SU-DHL-6 (cell line): ENCODE measurements around the gene CANT1.

Source experiments
- H2AFZ ChIP-seq: fragments of 200-600 bp; sonication (generic); 2 replicates; pipeline ENCODE4 v1.6.1; 2014; ENCODE audit warnings: low read depth, mild to moderate bottlenecking, moderate library complexity, mixed read lengths, antibody characterized with exemption, low read length; ENCODE audit not compliant: severe bottlenecking
- H3F3A ChIP-seq: fragments of 200-600 bp; shearing (Covaris generic); 2 replicates; pipeline ENCODE4 v1.6.0; 2016; ENCODE audit warnings: antibody characterized with exemption, mild to moderate bottlenecking; ENCODE audit not compliant: insufficient read depth
- H3K27ac ChIP-seq: fragments of 200-600 bp; sonication (generic); 2 replicates; pipeline ENCODE4 v1.5.1; 2016; ENCODE audit warnings: low read depth, mild to moderate bottlenecking, low read length, moderate library complexity, mixed read lengths
- H3K27me3 ChIP-seq: fragments of 200-600 bp; sonication (generic), shearing (Covaris generic); 2 replicates; pipeline ENCODE4 v1.6.0; 2014; ENCODE audit warnings: mild to moderate bottlenecking, low read length
- H3K36me3 ChIP-seq: fragments of 200-600 bp; sonication (generic); 2 replicates; pipeline ENCODE4 v1.6.1; 2014; ENCODE audit warnings: mild to moderate bottlenecking, low read length, mixed read lengths
- H3K4me2 ChIP-seq: fragments of 300-600, 200-600 bp; shearing (Covaris generic), sonication (generic); 2 replicates; pipeline ENCODE4 v1.6.0; 2014; ENCODE audit warnings: low read length, low read depth, mild to moderate bottlenecking; ENCODE audit not compliant: poor library complexity, severe bottlenecking
- H3K4me3 ChIP-seq: fragments of 200-600 bp; sonication (generic); 2 replicates; pipeline ENCODE4 v1.5.1; 2014; ENCODE audit warnings: antibody characterized with exemption, low read length, mild to moderate bottlenecking, mixed read lengths; ENCODE audit not compliant: insufficient read depth, poor library complexity, severe bottlenecking
- H3K79me2 ChIP-seq: fragments of 200-600 bp; sonication (generic); 2 replicates; pipeline ENCODE4 v1.6.1; 2014; ENCODE audit warnings: mild to moderate bottlenecking, low read length, moderate library complexity; ENCODE audit not compliant: insufficient read depth
- H3K9ac ChIP-seq: fragments of 200-600 bp; sonication (generic); 2 replicates; pipeline ENCODE4 v1.7.0; 2014; ENCODE audit warnings: mild to moderate bottlenecking, low read length
- H3K9me2 ChIP-seq: fragments of 200-600 bp; sonication (generic); replicated peaks from 2 replicates; pipeline ENCODE4 v1.6.1; 2014; ENCODE audit warnings: low read length; ENCODE audit not compliant: insufficient read depth
- H3K9me3 ChIP-seq: fragments of 200-600 bp; sonication (generic); 2 replicates; pipeline ENCODE4 v1.6.1; 2014; ENCODE audit warnings: low read length, mixed read lengths; ENCODE audit not compliant: insufficient read depth
- H4K20me1 ChIP-seq: fragments of 200-600 bp; sonication (generic); 2 replicates; pipeline ENCODE4 v1.6.1; 2014; ENCODE audit warnings: low read depth, mild to moderate bottlenecking, antibody characterized with exemption, low read length, moderate library complexity, mixed read lengths
- EZH2phosphoT487 ChIP-seq: fragments of 200-600 bp; sonication (generic), shearing (Covaris generic); conservative IDR thresholded peaks from 2 replicates; pipeline ENCODE4 v1.6.1; 2018; ENCODE audit warnings: mild to moderate bottlenecking, antibody characterized with exemption, low read length, moderate library complexity, mixed read lengths
- TF ChIP-seq, protein P1 (sequence below): fragments of 200-600 bp; sonication (generic); IDR thresholded peaks from one replicate; pipeline ENCODE4 v1.5.1; 2017; ENCODE audit warnings: antibody characterized with exemption, mild to moderate bottlenecking, low read length, moderate library complexity; ENCODE audit not compliant: insufficient read depth, poor library complexity, severe bottlenecking

The CANT1 gene

GRCh38 chr17:78993981-78994671 is 15.4 kb downstream of the CANT1 start:
- H3K27me3 ChIP-seq: no peaks in the 10 kb centered on the region
- H3K27ac ChIP-seq: no peak overlapping the region
- no peaks in the 10 kb centered on the region for H3K9me2 ChIP-seq
- H3K4me3 ChIP-seq: no peak overlapping the region
- H3K9ac ChIP-seq: no peak overlapping the region
- TF ChIP-seq EZH2phosphoT487: no peak
- TF ChIP-seq, protein P1, sequence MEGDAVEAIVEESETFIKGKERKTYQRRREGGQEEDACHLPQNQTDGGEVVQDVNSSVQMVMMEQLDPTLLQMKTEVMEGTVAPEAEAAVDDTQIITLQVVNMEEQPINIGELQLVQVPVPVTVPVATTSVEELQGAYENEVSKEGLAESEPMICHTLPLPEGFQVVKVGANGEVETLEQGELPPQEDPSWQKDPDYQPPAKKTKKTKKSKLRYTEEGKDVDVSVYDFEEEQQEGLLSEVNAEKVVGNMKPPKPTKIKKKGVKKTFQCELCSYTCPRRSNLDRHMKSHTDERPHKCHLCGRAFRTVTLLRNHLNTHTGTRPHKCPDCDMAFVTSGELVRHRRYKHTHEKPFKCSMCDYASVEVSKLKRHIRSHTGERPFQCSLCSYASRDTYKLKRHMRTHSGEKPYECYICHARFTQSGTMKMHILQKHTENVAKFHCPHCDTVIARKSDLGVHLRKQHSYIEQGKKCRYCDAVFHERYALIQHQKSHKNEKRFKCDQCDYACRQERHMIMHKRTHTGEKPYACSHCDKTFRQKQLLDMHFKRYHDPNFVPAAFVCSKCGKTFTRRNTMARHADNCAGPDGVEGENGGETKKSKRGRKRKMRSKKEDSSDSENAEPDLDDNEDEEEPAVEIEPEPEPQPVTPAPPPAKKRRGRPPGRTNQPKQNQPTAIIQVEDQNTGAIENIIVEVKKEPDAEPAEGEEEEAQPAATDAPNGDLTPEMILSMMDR: no peak
- no peaks in the 10 kb centered on the region; the same call in 1 of the 2 replicates for H3K36me3 ChIP-seq
- no peaks in the 10 kb centered on the region for H3F3A ChIP-seq
- no peak overlapping the region for H3K4me2 ChIP-seq
- 0 out of 2 replicates have a peak, but pooled peaks cover 3% of the 10 kb centered on the region for H3K79me2 ChIP-seq
- H2AFZ ChIP-seq: no peak overlapping the region
- no peaks in the 10 kb centered on the region for H4K20me1 ChIP-seq
- H3K9me3 ChIP-seq: no peaks in the 10 kb centered on the region

- TF ChIP-seq, protein P1: peak; percentile 53
- no peak for TF ChIP-seq EZH2phosphoT487
- no peaks in the 10 kb centered on the region for H4K20me1 ChIP-seq
- H3K79me2 ChIP-seq: no peaks in the 10 kb centered on the region
- H3K4me2 ChIP-seq: no peak overlapping the region
- no peaks in the 10 kb centered on the region; the same call in 1 of the 2 replicates for H3K36me3 ChIP-seq
- H3K9ac ChIP-seq: no peak overlapping the region
- H3F3A ChIP-seq: no peaks in the 10 kb centered on the region
- H3K27me3 ChIP-seq: no peaks in the 10 kb centered on the region
- H3K9me2 ChIP-seq: no peaks in the 10 kb centered on the region
- no peak overlapping the region for H3K27ac ChIP-seq
- no peak overlapping the region for H2AFZ ChIP-seq
- H3K9me3 ChIP-seq: no peaks in the 10 kb centered on the region
- no peak overlapping the region for H3K4me3 ChIP-seq
These were observed 16.2 kb downstream of the CANT1 start for GRCh38 chr17:78993241-78993956.

DNA sequence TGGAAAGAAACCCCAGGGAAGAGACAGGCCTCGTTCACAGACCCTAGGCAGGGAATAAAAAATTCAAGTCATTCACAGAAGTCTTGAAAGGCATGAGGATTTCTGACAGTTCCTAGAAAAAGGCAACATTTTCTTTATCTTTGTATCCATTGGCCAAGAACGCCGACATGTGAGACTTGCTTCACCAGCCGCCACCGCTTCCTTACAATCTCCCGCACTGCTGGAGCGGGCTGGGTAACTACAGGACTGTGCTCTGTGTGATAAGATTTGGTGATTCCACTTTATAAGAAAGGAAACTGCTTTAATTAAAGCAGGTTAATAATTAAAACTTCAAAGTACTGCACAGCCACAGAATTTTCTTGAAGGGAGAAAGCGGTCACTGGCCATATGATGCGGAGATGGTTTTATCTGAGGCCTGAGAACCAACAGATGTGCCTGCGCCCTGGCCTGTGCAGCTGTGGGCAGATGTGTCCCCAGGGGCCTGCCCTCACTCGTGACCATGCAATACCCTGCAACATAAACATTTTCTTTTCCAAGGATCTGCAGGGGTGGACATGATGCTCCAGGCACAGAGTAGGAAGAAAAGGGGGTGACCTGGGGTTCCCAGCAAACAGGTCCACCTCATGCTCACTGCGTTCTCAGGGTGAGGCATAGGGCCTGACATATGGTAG is 16.9 kb downstream of the CANT1 start:
- Histone ChIP-seq H2AFZ (no peak overlapping the region), H3K9ac (no peak overlapping the region), H3K4me3 (no peak overlapping the region), H3K36me3 (no peaks in the 10 kb centered on the region; the same call in 1 of the 2 replicates), H3K27me3 (no peaks in the 10 kb centered on the region), H3K9me3 (no peaks in the 10 kb centered on the region), H4K20me1 (no peaks in the 10 kb centered on the region), H3K4me2 (no peak overlapping the region), H3K79me2 (no peaks in the 10 kb centered on the region), H3K9me2 (no peaks in the 10 kb centered on the region), H3F3A (no peaks in the 10 kb centered on the region), H3K27ac (no peak overlapping the region)
- TF ChIP-seq, protein P1: no peak
- TF ChIP-seq EZH2phosphoT487: no peak
